HG03460 (cell line): ENCODE measurements around the gene SIRT2.
"Not testable (repeated sequence)": the region's sequence is repeated elsewhere in the genome, so short reads cannot be mapped to it uniquely, and the experiment has no call there.

Source experiments
- ATAC-seq: cut with Tn5 transposase; IDR thresholded peaks from one replicate; pipeline ENCODE4 v1.9.1; 2021; ENCODE audit not compliant: unreplicated experiment

Gene SIRT2

DNA sequence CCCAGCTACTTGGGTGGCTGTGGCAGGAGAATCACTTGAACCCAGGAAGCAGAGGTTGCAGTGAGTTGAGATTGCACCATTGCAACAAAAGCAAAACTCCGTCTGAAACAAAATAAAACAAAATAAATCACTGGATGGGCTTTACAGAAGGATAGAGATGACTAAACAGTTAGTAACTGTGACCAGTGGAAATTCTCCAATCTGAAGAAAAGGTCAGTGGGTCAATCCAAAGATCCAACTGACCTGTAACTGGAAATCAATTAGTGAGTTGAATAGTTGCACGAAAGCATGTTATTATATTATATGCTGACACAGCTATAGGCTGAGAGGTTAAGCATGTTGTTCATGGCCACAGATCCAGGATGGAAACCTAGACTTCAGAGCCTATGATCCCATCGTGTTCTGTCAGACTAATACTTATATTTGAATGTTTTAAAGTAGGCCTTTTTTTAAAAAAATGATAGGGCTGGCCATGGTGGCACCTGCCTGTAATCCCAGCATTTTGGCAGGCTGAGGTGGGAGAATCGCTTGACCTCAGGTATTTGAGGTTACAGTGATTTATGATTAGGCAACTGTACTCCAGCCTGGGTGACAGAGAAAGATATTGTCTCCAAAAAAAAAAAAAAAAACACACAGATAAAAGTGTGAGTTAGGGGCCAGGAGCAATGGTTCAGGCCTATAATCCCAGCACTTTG is 69.2 kb downstream of the SIRT2 start:
- no peak for ATAC-seq

DNA sequence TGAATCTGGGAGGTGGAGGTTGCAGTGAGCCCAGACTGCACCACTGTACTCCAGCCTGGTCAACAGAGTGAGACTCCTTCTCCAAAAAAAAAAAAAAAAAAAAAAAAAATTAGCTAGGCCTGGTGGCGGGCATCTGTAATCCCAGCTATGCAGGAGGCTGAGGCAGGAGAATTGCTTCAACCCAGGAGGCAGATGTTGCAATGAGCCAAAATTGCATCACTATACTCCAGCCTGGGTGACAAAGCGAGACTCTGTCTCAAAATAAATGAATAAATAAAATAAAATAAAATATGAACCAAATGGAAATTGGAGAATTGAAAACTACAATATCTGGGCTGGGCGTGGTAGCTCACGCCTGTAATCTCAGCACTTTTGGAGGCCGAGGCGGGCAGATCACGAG is 70.2 kb downstream of the SIRT2 start:
- ATAC-seq, result not testable (repeated sequence)
